Measurements from ENCODE around the gene CR1L.
"Not testable (repeated sequence)": the region's sequence is repeated elsewhere in the genome, so short reads cannot be mapped to it uniquely, and the experiment has no call there.

Gene CR1L

GRCh38 chr1:207644852-207645634 is at the start of gene CR1L:
Gene CR1L, plus strand, starts transcription at chr1:207645133. Its CDS starts 101 bp downstream, at chr1:207645234.
- Mint-ChIP-seq H3K36me3 (ENCODE audit: low read depth) (no peaks in the 10 kb centered on the region), H3K27me3 (peaks cover 19% of the 10 kb centered on the region), H3K9me3 (no peaks in the 10 kb centered on the region), H3K4me1 (ENCODE audit: low read depth) (peaks cover 7% of the 10 kb centered on the region), H3K4me3 (peak within 1 kb of the TSS; percentile 70), H3K27ac (no peak within 1 kb of the TSS)

- Mint-ChIP-seq H3K27me3 (no peaks in the 10 kb centered on the region), H3K27ac (no peak overlapping the region), H3K4me3 (no peak overlapping the region), H3K4me1 (ENCODE audit: low read depth) (no peaks in the 10 kb centered on the region), H3K9me3 (no peaks in the 10 kb centered on the region), H3K36me3 (ENCODE audit: low read depth) (no peaks in the 10 kb centered on the region)
Observed at GRCh38 chr1:207603777-207604176, 41.2 kb upstream of the CR1L start.

- Mint-ChIP-seq H3K4me3 (no peak overlapping the region), H3K4me1 (ENCODE audit: low read depth) (no peaks in the 10 kb centered on the region), H3K27me3 (no peaks in the 10 kb centered on the region), H3K27ac (no peak overlapping the region), H3K9me3 (no peaks in the 10 kb centered on the region), H3K36me3 (ENCODE audit: low read depth) (no peaks in the 10 kb centered on the region)
Observed at GRCh38 chr1:207605444-207606361, 39.2 kb upstream of the CR1L start.

GRCh38 chr1:207606362-207606755 is 38.6 kb upstream of the CR1L start:
- no peak overlapping the region for H3K4me3 Mint-ChIP-seq
- H3K27ac Mint-ChIP-seq = no peak overlapping the region
- no peaks in the 10 kb centered on the region for H3K36me3 Mint-ChIP-seq (ENCODE audit: low read depth)
- H3K27me3 Mint-ChIP-seq = no peaks in the 10 kb centered on the region
- H3K4me1 Mint-ChIP-seq (ENCODE audit: low read depth) = no peaks in the 10 kb centered on the region
- H3K9me3 Mint-ChIP-seq = no peaks in the 10 kb centered on the region

- no peaks in the 10 kb centered on the region for H3K4me1 Mint-ChIP-seq (ENCODE audit: low read depth)
- no peak overlapping the region for H3K4me3 Mint-ChIP-seq
- H3K9me3 Mint-ChIP-seq = no peaks in the 10 kb centered on the region
- H3K27ac Mint-ChIP-seq = no peak overlapping the region
- H3K36me3 Mint-ChIP-seq (ENCODE audit: low read depth) = no peaks in the 10 kb centered on the region
- H3K27me3 Mint-ChIP-seq = no peaks in the 10 kb centered on the region
Observed at GRCh38 chr1:207612762-207613161, 32.2 kb upstream of the CR1L start.

GRCh38 chr1:207619871-207620542 is 24.9 kb upstream of the CR1L start:
- no peaks in the 10 kb centered on the region for H3K27me3 Mint-ChIP-seq
- no peaks in the 10 kb centered on the region for H3K36me3 Mint-ChIP-seq (ENCODE audit: low read depth)
- peaks cover 2% of the 10 kb centered on the region for H3K4me1 Mint-ChIP-seq (ENCODE audit: low read depth)
- H3K4me3 Mint-ChIP-seq = no peak overlapping the region
- no peak overlapping the region for H3K27ac Mint-ChIP-seq
- no peaks in the 10 kb centered on the region for H3K9me3 Mint-ChIP-seq

- no peak overlapping the region for H3K4me3 Mint-ChIP-seq
- H3K27ac Mint-ChIP-seq = no peak overlapping the region
- no peaks in the 10 kb centered on the region for H3K27me3 Mint-ChIP-seq
- H3K4me1 Mint-ChIP-seq (ENCODE audit: low read depth) = peaks cover 2% of the 10 kb centered on the region
- no peaks in the 10 kb centered on the region for H3K9me3 Mint-ChIP-seq
- H3K36me3 Mint-ChIP-seq (ENCODE audit: low read depth) = no peaks in the 10 kb centered on the region
Observed at GRCh38 chr1:207620543-207620893, 24.4 kb upstream of the CR1L start.

GRCh38 chr1:207625504-207626071 is 19.3 kb upstream of the CR1L start:
- not testable (repeated sequence) for H3K9me3 Mint-ChIP-seq; H3K4me3 Mint-ChIP-seq; H3K4me1 Mint-ChIP-seq (ENCODE audit: low read depth); H3K27ac Mint-ChIP-seq; H3K27me3 Mint-ChIP-seq; H3K36me3 Mint-ChIP-seq (ENCODE audit: low read depth)

- Mint-ChIP-seq H3K27ac (no peak overlapping the region), H3K4me3 (no peak overlapping the region), H3K9me3 (no peaks in the 10 kb centered on the region), H3K36me3 (ENCODE audit: low read depth) (no peaks in the 10 kb centered on the region), H3K4me1 (ENCODE audit: low read depth) (no peaks in the 10 kb centered on the region), H3K27me3 (no peaks in the 10 kb centered on the region)
Observed at GRCh38 chr1:207626972-207627337, 18.0 kb upstream of the CR1L start.

GRCh38 chr1:207627496-207627895 is 17.4 kb upstream of the CR1L start:
- H3K4me1 Mint-ChIP-seq (ENCODE audit: low read depth) = no peaks in the 10 kb centered on the region
- H3K27me3 Mint-ChIP-seq = no peaks in the 10 kb centered on the region
- H3K27ac Mint-ChIP-seq = no peak overlapping the region
- no peaks in the 10 kb centered on the region for H3K36me3 Mint-ChIP-seq (ENCODE audit: low read depth)
- no peaks in the 10 kb centered on the region for H3K9me3 Mint-ChIP-seq
- no peak overlapping the region for H3K4me3 Mint-ChIP-seq

- H3K4me1 Mint-ChIP-seq (ENCODE audit: low read depth) = no peaks in the 10 kb centered on the region
- no peaks in the 10 kb centered on the region for H3K27me3 Mint-ChIP-seq
- H3K4me3 Mint-ChIP-seq = no peak overlapping the region
- H3K27ac Mint-ChIP-seq = no peak overlapping the region
- H3K9me3 Mint-ChIP-seq = no peaks in the 10 kb centered on the region
- no peaks in the 10 kb centered on the region for H3K36me3 Mint-ChIP-seq (ENCODE audit: low read depth)
Observed at GRCh38 chr1:207628776-207629175, 16.2 kb upstream of the CR1L start.

GRCh38 chr1:207631137-207631536 is 13.8 kb upstream of the CR1L start:
- Mint-ChIP-seq H3K4me1 (ENCODE audit: low read depth) (no peaks in the 10 kb centered on the region), H3K27ac (no peak overlapping the region), H3K4me3 (no peak overlapping the region), H3K27me3 (no peaks in the 10 kb centered on the region), H3K9me3 (no peaks in the 10 kb centered on the region), H3K36me3 (ENCODE audit: low read depth) (no peaks in the 10 kb centered on the region)

- H3K27me3 Mint-ChIP-seq = no peaks in the 10 kb centered on the region
- H3K4me3 Mint-ChIP-seq = no peak overlapping the region
- no peaks in the 10 kb centered on the region for H3K4me1 Mint-ChIP-seq (ENCODE audit: low read depth)
- H3K27ac Mint-ChIP-seq = no peak overlapping the region
- H3K9me3 Mint-ChIP-seq = no peaks in the 10 kb centered on the region
- no peaks in the 10 kb centered on the region for H3K36me3 Mint-ChIP-seq (ENCODE audit: low read depth)
Observed at GRCh38 chr1:207633226-207633625, 11.7 kb upstream of the CR1L start.

GRCh38 chr1:207633699-207634289 is 11.1 kb upstream of the CR1L start:
- not testable (repeated sequence) for H3K4me3 Mint-ChIP-seq; H3K9me3 Mint-ChIP-seq; H3K27me3 Mint-ChIP-seq; H3K36me3 Mint-ChIP-seq (ENCODE audit: low read depth); H3K4me1 Mint-ChIP-seq (ENCODE audit: low read depth); H3K27ac Mint-ChIP-seq

- not testable (repeated sequence) for H3K27me3 Mint-ChIP-seq; H3K9me3 Mint-ChIP-seq; H3K36me3 Mint-ChIP-seq (ENCODE audit: low read depth); H3K27ac Mint-ChIP-seq; H3K4me3 Mint-ChIP-seq; H3K4me1 Mint-ChIP-seq (ENCODE audit: low read depth)
Observed at GRCh38 chr1:207634293-207634692, 10.6 kb upstream of the CR1L start.
